Measurements from ENCODE around the gene SERPINB13.

DNA sequence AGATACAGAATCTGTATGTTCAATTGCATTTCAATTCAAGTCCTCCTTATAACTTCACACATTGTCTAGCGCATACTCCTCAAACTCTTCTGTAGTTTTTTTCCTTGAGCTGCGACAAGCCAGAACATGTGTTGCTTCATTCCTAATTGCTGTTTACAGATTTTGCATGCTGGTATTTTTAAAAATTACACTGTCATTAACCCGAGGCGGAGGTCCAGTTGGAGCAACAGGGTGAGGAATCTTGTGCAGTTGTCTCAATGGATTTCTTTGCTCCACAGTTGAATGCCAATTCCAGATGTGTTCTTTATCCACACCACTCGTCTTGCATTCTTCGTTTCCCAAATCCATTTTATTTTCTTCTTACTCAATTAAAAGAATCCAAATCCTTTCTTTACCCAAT, 16.4 kb upstream of the SERPINB13 start:
- TF ChIP-seq EZH2 (IDR thresholded peaks at IDR 0.05) (no peak), FOXP2 (optimal IDR thresholded peaks at IDR 0.05; ENCODE audit: control extremely low read depth, extremely low read length, insufficient read depth) (no peak)

All from SK-N-MC (cell line).